Astrocyte (in vitro differentiated cells and primary cell): Measurements from ENCODE around the gene POLR3GL. TPM values are rescaled to one million over a fixed set of nuclear protein-coding genes. Genes with fewer than 3 reads are reported as not detected.

Source experiments
- DNase-seq: peaks from one replicate; pipeline ENCODE4 v3.0.0-alpha.2; 2010; ENCODE audit warnings: low read depth
- FAIRE-seq: peaks from 2 replicates; lab custom pipeline; 2011; peaks lifted over from hg19 to GRCh38; lab: Jason Lieb, UNC
- H2AFZ ChIP-seq: 2 replicates; pipeline ENCODE4 v1.6.0; 2012; ENCODE audit warnings: low read depth, low read length, inconsistent platforms
- H3K27ac ChIP-seq: 2 replicates; pipeline ENCODE4 v1.5.1; 2011; ENCODE audit warnings: low read depth, low read length, inconsistent platforms
- H3K27me3 ChIP-seq: 2 replicates; pipeline ENCODE4 v1.6.0; 2011; ENCODE audit warnings: low read length, inconsistent platforms; ENCODE audit not compliant: insufficient read depth
- H3K36me3 ChIP-seq: 2 replicates; pipeline ENCODE4 v1.5.1; 2011; ENCODE audit warnings: low read length, inconsistent platforms; ENCODE audit not compliant: insufficient read depth
- H3K4me1 ChIP-seq: 2 replicates; pipeline ENCODE4 v1.5.1; 2011; ENCODE audit warnings: low read length, inconsistent platforms; ENCODE audit not compliant: insufficient read depth
- H3K4me2 ChIP-seq: 2 replicates; pipeline ENCODE4 v1.6.0; 2012; ENCODE audit warnings: low read length, inconsistent platforms
- H3K4me3 ChIP-seq: 2 replicates; pipeline ENCODE4 v1.5.1; 2011; ENCODE audit warnings: low read depth, mild to moderate bottlenecking, low read length, inconsistent platforms; ENCODE audit not compliant: insufficient read depth
- H3K79me2 ChIP-seq: 2 replicates; pipeline ENCODE4 v1.6.0; 2012; ENCODE audit warnings: mild to moderate bottlenecking, low read length, inconsistent platforms; ENCODE audit not compliant: insufficient read depth
- H3K9ac ChIP-seq: 2 replicates; pipeline ENCODE4 v1.6.0; 2012; ENCODE audit warnings: mild to moderate bottlenecking, low read length, inconsistent platforms
- H3K9me3 ChIP-seq: 2 replicates; pipeline ENCODE4 v1.5.1; 2012; ENCODE audit warnings: low read depth, mild to moderate bottlenecking, low read length, inconsistent platforms; ENCODE audit not compliant: insufficient read depth
- H4K20me1 ChIP-seq: 2 replicates; pipeline ENCODE4 v1.6.0; 2012; ENCODE audit warnings: low read length, inconsistent platforms; ENCODE audit not compliant: insufficient read depth
- H3K27ac Mint-ChIP-seq: one replicate; pipeline ENCODE4 v1.8.0; 2021; ENCODE audit warnings: mild to moderate bottlenecking, mixed read lengths; ENCODE audit not compliant: unreplicated experiment
- H3K27me3 Mint-ChIP-seq: one replicate; pipeline ENCODE4 v1.8.0; 2021; ENCODE audit warnings: low read depth, mixed read lengths; ENCODE audit not compliant: unreplicated experiment
- H3K36me3 Mint-ChIP-seq: one replicate; pipeline ENCODE4 v1.8.0; 2021; ENCODE audit warnings: low read depth, mixed read lengths; ENCODE audit not compliant: unreplicated experiment
- H3K4me1 Mint-ChIP-seq: one replicate; pipeline ENCODE4 v1.8.0; 2021; ENCODE audit warnings: low read depth, mixed read lengths; ENCODE audit not compliant: unreplicated experiment
- H3K4me3 Mint-ChIP-seq: one replicate; pipeline ENCODE4 v1.8.0; 2021; ENCODE audit warnings: mild to moderate bottlenecking, moderate library complexity, mixed read lengths; ENCODE audit not compliant: unreplicated experiment
- H3K9me3 Mint-ChIP-seq: one replicate; pipeline ENCODE4 v1.8.0; 2021; ENCODE audit warnings: mild to moderate bottlenecking, mixed read lengths; ENCODE audit not compliant: unreplicated experiment
- EZH2 ChIP-seq: IDR thresholded peaks from 2 replicates; pipeline ENCODE4 v1.6.1; 2012; ENCODE audit warnings: mild to moderate bottlenecking, low read length, inconsistent platforms; ENCODE audit not compliant: insufficient read depth
- total RNA-seq: library from RNA; stranded (reverse); gene quantifications from 2 replicates; pipeline ENCODE4 v1.2.1, GENCODE V29; 2021
- TF ChIP-seq, protein P1 (sequence below): IDR thresholded peaks from 2 replicates; pipeline ENCODE4 v1.5.1; 2011; ENCODE audit warnings: low read depth, mild to moderate bottlenecking, inconsistent platforms, low read length, moderate library complexity; ENCODE audit not compliant: insufficient read depth

Gene POLR3GL
- total RNA-seq, 1 donor from 2014 or later: 20.5 TPM

DNA sequence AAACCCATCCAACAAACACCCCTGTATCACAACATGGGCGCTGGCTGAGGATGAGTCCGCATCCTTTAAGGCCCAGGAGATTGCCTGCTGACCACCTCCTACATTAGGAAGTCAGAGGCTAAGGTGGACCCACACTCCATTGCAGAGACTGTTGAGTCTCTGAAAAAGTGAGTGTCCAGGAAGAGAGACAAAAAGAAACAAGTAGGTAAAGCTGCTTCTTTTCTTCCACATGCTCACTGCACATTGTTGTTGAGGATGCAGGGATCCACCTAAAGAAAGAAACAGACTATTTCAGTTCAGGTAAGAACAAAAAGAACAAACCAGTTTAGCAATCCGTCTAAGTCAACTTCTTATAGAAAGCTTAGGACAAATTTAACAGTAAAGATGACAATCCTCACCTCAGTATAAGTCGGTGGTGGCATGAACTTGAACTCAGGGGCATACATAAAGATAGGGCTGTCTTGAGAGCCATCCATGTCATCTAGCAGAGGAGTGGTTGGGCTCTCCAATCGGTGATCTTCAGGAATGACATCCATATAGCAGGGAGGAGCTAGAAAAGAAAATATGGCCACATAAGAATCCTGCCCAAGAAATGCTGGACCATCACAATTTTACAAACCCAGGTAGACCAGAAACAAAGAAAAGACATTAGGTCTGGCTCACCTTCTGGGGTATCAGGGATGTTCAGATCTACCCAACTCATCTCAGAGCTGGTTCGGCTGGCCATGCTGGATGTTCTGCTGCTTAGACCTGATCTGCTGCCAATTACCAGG, 29.3 kb downstream of the POLR3GL start:
- H3K4me1 ChIP-seq: peaks cover 20% of the 10 kb centered on the region
- H3K4me2 ChIP-seq: peak overlapping the region; percentile 96
- H3K36me3 Mint-ChIP-seq: peaks cover 30% of the 10 kb centered on the region

DNA sequence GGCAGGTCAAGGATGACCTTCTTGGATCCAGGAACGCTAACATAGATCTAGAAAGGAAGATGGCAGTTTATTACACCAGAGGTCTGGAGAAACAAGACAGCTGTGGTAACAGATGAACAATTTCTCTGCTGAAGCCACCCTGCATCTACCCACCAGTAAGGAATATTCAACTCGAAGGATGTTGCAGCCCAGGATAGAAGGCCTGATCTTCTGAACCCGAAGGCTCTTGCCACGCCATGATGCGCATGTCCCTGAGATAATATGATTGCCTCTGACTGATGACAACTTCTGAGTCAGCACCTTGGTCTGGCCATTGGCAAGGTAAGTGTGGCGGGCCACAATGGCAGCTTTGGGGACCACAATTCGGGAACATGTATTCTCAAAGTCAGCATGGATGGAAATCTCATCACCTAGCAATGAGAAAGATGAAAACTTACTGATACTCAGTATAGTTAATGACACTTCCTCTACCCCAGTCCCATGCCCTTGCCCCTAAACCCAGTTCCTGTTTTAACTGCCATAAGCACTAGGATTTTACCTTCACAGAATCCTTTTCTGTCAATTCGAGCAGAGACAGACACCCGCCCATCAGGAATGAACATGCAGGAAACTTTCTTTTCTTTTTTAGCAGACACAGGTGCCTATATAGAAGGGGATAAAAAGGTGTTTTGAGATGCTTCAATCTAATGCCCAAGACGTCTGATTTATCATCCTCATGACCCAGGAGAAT, 30.1 kb downstream of the POLR3GL start:
- Mint-ChIP-seq H3K4me1 (peaks cover 17% of the 10 kb centered on the region), H3K27ac (peak overlapping the region; percentile 54), H3K27me3 (no peaks in the 10 kb centered on the region), H3K36me3 (peaks cover 30% of the 10 kb centered on the region), H3K4me3 (peak overlapping the region; percentile 100), H3K9me3 (no peaks in the 10 kb centered on the region)
- H3K27ac ChIP-seq: no peak overlapping the region
- no peaks in the 10 kb centered on the region for H3K9me3 ChIP-seq
- peaks cover 23% of the 10 kb centered on the region for H3K36me3 ChIP-seq
- H2AFZ ChIP-seq: no peak overlapping the region
- peak overlapping the region; percentile 98 for H3K4me3 ChIP-seq
- H3K9ac ChIP-seq: peak overlapping the region; percentile 89
- peak overlapping the region; percentile 96 for H3K4me2 ChIP-seq
- H3K27me3 ChIP-seq: no peaks in the 10 kb centered on the region
- peaks cover 28% of the 10 kb centered on the region for H3K79me2 ChIP-seq
- H3K4me1 ChIP-seq: peaks cover 20% of the 10 kb centered on the region
- no peak for FAIRE-seq
- no peak for DNase-seq
- TF ChIP-seq, protein P1, sequence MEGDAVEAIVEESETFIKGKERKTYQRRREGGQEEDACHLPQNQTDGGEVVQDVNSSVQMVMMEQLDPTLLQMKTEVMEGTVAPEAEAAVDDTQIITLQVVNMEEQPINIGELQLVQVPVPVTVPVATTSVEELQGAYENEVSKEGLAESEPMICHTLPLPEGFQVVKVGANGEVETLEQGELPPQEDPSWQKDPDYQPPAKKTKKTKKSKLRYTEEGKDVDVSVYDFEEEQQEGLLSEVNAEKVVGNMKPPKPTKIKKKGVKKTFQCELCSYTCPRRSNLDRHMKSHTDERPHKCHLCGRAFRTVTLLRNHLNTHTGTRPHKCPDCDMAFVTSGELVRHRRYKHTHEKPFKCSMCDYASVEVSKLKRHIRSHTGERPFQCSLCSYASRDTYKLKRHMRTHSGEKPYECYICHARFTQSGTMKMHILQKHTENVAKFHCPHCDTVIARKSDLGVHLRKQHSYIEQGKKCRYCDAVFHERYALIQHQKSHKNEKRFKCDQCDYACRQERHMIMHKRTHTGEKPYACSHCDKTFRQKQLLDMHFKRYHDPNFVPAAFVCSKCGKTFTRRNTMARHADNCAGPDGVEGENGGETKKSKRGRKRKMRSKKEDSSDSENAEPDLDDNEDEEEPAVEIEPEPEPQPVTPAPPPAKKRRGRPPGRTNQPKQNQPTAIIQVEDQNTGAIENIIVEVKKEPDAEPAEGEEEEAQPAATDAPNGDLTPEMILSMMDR: no peak
- TF ChIP-seq EZH2: no peak
- H4K20me1 ChIP-seq: peaks cover 27% of the 10 kb centered on the region

More for the DNA sequence above, 29.3 kb downstream of the POLR3GL start:
- Histone ChIP-seq H4K20me1 (peaks cover 27% of the 10 kb centered on the region), H3K4me3 (peak overlapping the region; percentile 98), H3K27ac (no peak overlapping the region), H3K79me2 (peaks cover 28% of the 10 kb centered on the region), H3K27me3 (no peaks in the 10 kb centered on the region), H2AFZ (no peak overlapping the region), H3K9me3 (no peaks in the 10 kb centered on the region), H3K9ac (peak overlapping the region; percentile 89), H3K36me3 (peaks cover 23% of the 10 kb centered on the region)
- no peak for DNase-seq
- no peak for FAIRE-seq
- TF ChIP-seq, protein P1: no peak
- TF ChIP-seq EZH2: no peak
- no peaks in the 10 kb centered on the region for H3K9me3 Mint-ChIP-seq
- peak overlapping the region; percentile 100 for H3K4me3 Mint-ChIP-seq
- peak overlapping the region; percentile 10 for H3K27ac Mint-ChIP-seq
- peaks cover 17% of the 10 kb centered on the region for H3K4me1 Mint-ChIP-seq
- H3K27me3 Mint-ChIP-seq: no peaks in the 10 kb centered on the region
